Activated T-cell treated with anti-CD3 and anti-CD28 coated beads for 1 hour (primary cell): Measurements from ENCODE around the gene HTR1A.

ENCODE experiments used
- DNase-seq: peaks from one replicate; pipeline ENCODE4 v3.0.0-alpha.2; 2020; ENCODE audit warnings: low read depth

The HTR1A gene

DNA sequence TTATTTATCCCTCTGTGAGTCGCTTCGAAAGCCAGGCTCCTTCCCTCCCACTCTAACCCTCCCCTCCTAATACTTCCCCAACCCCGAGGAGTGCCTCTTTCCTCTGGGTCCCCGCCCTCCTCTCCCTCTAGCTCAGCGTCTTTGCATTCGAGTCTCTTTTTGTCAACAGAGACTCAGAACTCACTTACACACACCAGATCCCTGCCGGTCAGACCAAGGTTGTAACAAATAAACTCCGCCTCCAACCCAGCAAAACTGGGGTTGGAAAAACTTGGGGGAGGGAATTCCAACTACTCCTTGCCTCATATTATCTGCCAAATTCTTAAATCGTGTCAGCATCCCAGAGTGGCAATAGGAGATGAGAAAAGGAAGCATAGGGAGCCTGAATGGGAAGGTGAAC is at the start of gene HTR1A:
HTR1A (minus strand) TSS at position 167 of the 400 bp plus-strand sequence. CDS start 726 bp downstream, outside the sequence.
- DNase-seq, result no peak

DNA sequence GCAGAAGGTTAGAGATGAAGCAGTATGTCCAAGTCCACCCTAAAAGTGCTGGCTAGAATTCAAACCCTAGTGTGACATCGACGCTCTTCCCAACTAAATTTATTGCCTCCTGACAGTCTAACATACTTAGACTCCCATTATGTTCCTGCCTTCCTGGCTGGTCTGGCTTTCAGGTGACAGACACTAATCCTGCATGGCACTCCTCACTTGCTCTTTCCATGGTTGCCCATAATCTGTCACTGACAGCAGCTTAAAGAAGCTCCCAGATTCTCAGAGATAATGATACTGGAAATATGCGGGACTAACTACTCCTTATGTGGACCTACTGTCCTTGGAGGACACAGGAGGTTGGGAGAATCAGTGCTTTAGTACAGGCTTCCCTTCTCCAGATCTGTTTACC is 41.7 kb upstream of the HTR1A start:
- DNase-seq, result no peak

DNA sequence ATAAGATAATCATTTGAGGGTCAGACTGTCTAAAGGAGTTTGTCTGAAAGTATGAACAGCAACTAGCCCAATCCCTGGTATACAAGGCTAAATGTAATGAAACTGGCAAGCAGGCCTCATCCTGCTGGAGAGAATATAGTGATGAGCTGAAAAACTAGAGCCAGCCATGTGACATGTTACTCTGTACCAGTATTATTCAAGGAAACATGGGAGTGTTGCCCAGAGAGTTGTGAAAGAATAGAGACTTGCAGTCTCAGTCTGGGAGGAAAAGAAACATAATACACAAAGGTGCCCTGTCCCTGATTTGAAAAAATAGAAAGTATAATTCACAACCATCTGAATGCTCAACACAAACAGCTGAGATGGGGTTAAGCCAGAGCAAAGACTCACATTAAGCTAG is 37.9 kb upstream of the HTR1A start:
- no peak for DNase-seq

DNA sequence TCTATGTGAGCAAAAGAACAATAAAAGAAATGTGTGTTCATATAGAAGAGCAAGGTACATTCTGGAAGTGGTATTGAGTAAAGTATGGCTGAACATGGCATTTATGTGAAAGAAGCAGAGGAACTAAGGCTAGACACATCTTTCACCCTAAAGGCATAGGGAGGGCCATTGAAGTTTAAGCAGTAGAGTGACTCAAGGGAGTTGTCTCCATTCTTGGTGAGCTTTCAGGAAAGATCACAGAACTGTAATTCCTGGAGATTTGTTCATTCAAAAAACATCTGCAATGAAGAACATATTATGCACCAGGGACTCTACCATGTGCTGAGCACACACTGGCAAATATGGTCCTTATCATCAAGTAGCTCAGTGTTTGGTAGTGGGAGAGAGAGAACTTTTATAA is 24.8 kb upstream of the HTR1A start:
- DNase-seq, result no peak

DNA sequence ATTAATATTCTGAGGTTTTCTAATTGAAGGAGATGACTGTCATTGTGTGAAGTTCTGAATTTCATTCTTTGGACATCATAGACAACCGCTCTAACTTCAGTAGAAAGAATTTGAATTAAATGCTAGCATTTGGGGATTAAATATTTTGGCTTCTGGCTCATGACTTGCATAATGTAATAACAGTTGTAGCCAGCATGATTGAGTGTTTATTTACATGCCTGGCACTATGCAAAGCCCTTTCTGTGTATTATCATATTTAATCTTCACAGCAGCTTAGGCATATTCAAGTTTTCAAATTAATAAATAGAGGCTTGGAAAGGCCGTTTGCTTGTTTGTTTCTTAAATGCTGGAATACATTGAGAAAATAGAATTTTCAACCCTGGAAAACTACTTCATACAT is 19.6 kb upstream of the HTR1A start:
- no peak for DNase-seq

DNA sequence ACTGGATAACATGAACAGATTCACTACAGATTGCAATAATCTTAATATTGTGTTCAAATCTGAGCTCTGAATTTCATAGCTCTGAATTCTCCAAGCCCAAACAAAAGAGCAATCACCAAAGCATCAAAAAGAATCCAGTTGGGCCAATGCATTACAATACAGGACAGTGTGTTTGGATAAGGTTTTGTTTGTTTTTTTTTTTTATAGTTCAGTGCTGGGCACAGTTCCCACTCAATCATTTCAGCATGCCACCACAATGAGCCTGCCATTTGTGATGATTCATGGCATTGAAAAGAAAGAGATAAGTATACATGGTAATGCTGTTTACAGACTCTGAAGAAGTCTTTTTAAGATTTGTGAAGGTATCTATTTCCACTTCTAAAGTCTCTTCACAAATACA is 1.7 kb upstream of the HTR1A start:
- DNase-seq, result no peak

DNA sequence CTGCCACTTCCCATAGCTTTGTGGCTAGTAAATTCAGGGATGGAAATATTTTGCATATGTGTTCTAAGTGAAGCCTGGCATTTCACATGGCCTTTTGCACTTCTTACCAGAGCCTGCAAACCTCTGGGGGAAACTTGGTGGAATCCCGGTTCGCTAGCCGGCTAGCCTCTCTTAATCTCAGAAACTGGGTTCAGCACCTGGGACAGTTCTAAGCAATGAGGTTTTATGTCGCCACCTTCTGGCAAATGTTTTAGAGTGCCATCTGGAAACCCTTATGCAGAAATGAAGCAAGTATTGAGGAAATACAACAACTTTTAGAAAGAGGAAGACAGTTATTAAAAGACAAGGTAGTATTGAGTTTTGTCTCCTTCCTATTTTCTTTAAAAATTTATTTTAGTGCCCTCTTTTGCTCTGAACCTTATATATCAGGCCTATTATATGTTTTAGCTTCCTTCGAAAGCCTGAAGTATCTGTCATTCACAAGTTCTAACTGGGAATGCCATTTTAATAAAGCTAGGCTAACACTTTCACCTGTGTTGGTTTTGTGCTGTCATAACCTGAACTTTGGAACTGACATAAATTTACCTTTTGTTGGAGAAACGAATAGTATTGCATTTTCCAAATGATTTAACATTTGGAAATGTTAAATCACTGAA is 963 bp upstream of the HTR1A start:
- no peak for DNase-seq

DNA sequence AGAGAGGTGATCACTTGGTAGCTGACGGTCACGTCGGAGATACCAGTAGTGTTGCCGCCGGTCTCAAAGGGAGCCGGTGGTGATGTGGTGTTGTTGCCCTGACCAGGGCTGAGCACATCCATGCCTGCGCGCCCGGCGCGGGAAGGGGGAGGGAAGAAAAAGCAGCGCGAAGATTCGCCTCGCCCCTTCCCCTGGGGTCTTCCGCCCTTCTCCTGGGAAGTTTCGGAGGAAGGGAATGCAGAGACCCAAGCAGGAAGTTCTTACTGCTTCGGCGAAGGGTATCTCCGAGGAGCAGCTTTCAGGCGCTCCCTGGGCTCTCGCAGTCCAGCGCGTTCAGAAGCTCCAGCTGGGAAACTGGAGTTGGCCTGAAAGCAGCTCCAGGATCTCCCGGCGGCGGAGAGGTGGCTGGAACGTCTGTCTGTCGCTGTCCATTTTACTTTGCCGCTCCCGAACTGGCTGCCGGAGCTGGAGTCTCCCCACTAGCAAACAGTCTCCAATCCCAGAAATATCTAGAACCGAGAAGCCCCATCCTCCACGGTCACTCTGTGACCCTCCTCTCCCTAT is 565 bp downstream of the HTR1A start:
- DNase-seq, result no peak

DNA sequence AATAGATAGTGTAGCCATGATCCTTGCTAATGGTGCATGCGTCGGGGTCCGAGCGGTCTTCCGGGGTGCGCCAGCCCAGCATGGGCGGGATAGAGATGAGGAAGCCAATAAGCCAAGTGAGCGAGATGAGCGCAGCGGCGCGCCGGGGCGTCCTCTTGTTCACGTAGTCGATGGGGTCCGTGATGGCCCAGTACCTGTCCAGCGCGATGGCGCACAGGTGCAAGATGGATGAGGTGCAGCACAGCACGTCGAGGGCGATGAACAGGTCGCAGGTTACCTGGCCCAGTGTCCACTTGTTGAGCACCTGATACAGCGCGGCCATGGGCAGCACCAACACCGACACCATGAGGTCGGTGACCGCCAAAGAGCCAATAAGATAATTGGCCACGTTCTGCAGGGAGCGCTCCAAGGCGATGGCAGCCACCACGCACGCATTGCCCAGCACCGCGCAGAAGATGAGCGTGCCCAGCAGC is 1.1 kb downstream of the HTR1A start:
- DNase-seq, result no peak

DNA sequence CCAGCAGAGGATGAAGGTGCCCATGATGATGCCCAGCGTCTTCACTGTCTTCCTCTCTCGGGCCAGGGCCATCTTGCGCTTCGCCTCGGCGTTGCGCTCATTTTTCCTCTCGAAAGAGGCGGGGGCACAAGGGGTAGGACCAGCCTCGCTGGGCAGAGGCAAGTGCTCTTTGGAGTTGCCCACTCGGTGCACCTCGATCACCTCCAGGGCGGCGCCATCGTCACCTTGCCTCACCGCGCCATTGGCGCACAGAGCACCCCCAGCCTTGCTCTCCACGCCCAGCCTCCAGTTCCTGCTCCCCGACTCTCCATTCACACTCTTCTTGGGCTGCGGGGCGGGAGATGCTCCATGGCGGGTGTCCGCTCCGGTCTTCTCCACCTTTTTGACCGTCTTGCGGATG is 1.6 kb downstream of the HTR1A start:
- DNase-seq, result no peak

DNA sequence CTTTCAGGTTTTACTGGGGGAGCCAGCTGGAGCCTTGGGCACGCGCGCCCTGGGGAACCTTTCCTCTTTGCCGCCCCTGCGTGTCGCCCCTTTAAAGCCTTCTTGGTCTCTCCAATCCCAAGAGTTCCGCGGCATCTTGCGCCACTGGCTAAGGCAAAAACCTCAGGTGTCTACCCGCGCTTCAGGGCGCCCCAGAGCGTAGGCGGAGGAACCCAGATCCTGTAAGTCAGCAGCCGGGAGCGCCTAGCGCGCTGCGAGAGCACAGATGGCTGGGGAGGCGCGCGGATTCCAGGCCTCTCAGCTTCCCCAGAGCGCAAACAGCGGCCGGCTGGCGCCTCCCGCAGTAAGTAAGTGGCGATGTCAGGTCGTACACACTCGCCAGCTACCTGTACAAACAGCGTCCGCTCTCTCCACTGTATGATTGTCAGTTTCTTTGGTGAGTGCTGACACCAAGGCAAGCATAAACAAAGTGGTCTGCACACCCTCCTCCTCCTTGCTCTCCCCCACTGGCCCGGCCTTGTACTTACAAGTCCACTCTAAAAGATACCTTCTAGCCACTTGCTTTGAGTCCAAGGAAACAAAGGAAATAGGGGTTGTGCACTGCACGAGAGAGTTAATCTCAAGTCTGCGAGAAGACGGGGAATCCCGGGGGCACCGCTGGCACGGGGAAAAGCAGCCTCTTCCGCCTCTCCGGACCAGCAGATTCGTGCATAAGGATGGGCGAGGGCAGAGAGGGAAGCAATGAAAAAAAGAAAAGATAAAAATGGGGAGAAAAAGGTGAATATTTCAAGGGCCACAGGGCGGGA is 2.9 kb downstream of the HTR1A start:
- DNase-seq, result no peak

DNA sequence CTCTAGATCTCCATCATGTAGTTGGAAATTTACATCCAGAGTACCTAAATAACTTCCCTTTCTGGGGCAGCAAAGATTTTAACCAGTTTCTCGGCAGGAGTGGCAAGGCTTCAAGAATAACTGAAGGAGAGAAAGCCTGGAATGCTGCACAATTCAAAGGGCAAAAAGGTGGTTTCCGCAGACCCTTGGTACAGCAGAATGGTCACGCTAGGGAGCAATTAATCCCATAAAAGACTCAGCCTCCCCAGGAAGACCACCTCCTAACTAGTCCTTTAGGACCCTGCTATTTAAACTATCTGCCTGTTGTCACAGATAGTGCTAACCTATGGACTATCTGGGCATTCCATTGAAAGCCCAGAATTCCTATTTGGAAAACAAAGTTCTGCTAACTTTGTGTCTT is 3.6 kb downstream of the HTR1A start:
- no peak for DNase-seq

DNA sequence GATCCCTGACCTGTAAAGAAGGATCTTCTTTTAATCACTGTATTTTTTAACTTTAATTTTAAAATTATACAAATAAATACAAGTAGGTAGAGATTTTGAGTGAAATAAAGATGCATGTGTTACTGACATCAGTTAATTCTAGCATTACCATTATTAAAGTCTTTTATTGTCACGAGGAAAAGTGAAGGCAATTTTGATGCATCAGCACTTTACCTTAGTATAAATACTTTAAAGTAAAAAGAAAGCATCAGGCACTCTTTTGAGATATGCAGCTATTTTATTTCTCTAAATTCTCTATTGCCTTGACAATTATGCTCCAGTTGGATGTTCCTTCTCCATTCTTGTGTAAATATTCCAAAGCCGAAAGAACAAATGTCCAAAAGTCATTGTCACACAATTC is 4.6 kb downstream of the HTR1A start:
- no peak for DNase-seq

DNA sequence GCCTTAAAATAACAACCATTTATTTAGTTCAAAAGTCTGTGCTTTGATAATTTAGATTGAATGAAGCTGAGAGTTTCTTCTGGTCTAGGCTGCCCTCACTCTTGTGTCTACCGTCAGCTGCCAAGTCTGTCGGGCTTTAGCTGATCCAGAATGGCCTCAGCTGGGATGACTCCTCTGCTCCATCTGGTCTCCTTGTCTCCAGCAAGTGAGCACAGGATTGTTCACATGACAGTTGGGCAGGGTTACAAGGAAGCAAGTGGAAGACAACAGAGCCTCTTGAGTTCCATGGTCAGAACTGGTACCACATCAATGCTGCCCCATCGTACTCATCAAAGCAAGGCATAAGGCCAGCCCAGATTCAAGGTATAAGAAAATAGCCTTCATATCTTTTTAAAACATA is 9.0 kb downstream of the HTR1A start:
- no peak for DNase-seq

DNA sequence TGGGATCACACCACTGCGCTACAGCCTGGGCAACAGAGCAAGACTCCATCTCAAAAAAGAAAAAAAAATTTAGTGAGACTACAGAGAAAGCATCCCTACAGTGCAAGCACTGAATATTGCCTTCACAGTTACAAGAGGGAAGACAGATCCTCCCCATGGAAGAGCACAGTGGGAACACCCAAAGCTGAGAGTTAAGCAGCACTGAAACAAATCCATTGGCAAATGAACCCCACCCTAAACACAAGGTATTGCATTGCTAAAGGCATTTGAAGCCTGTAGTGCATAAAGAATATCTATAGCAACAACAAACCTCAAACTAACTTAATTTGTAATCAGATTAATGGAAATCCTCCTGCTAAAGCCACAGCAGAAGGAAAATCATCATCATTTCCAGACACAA is 27.1 kb downstream of the HTR1A start:
- no peak for DNase-seq

DNA sequence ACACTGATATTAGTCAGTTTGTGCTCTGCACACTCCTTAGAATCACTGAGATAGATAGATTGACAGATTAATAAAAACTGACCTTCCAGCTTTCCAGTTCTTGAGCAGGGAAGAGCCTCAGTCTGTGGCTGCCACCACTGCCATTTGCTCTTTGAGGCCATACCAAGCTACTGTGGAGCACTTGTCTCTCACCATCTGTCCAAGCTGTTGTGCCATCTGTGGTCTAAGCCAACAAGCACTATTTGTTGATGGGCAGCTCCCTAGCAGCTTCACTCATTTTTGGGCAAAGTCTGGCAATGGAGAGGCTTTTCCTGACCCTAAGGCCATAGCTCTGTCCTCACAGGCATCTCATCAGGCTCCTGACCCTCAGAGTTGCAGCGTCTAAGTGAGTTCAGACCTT is 30.4 kb downstream of the HTR1A start:
- no peak for DNase-seq

DNA sequence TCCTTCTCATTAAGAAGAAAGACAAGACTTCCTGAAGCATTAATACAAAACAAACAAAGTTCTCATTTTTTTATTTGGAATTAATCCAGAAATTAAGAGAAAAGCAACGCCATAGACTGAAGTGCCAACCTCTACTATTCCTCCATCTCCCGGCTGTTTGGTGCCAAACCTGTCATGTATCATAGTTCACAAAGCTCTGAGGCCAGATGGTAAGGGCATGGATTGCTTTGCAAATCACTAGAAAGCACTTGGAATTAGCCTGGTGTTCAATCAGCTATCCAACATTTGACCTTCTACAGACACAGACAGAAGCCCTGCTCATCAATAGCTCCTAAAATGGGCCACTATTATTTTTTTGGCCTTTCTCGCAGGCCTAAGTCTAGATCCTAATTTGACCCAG is 33.8 kb downstream of the HTR1A start:
- DNase-seq, result no peak

DNA sequence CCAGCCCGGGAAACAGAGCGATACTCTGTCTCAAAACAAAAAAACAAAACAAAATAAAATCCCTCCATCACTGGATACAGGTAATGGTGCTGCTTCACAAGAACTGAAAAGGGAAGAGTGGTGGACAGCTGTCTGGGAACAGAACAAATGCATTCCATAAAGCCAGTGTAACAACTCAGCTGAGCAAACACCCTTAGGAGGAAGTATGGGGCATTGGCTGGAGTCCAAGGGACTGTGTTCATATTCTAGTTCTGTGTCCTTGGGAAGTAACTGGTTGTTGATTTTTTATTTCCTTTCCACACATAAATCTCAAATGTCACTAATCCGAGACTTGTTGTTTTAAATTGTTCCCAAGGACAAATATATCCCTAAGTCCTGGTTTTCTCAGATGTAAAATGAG is 38.3 kb downstream of the HTR1A start:
- no peak for DNase-seq

DNA sequence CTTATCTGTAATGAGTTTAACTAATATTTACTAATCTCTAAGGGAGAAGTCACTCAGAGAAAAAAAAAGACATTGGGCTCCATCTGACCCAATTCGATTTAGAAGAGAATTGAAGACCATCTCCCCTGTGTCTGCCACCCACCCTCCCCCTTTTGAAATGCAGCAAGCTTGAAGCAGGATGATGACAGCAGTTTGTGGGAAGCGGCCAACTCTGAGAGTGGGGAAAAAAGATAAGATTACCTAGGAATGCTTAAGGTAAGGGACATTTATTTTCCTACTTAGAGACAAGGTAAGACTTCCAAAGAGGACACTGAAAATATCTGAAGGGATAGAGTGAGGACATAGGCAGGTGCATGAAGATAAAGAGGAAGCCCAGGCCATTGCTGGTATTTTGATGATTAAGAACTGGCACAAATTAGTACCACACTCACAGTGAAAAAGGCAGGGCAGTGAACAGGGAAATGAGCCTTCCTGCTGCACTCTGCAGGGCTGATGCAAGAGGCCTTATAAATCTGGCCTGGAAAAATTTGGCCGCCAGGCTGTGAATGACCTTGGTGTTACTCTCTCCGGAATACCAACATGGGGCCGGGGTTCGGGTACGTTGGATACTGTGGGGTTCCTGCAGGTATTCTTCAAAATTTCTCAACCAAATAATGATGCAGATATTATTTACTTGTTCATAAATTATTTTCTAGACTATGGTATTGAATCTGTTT is 42.3 kb downstream of the HTR1A start:
- no peak for DNase-seq

DNA sequence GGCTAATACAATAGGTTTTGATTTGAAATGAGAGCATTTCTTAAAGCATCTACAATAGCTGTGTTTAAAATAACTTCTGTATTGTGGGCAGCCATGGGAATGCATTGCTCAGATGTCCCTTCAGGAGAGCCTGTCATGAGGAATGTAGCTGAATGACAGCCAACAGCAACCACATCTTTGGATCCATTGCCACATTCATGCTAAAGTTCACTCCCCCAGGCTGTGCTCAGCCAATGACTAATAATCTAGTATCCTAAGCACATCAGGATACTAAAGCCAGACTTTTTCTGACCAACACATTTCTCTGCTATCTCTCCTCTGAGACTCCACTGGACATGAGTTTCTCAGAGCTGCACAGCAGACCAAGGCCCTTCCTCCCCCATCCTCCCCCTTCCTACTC is 45.5 kb downstream of the HTR1A start:
- DNase-seq, result no peak

DNA sequence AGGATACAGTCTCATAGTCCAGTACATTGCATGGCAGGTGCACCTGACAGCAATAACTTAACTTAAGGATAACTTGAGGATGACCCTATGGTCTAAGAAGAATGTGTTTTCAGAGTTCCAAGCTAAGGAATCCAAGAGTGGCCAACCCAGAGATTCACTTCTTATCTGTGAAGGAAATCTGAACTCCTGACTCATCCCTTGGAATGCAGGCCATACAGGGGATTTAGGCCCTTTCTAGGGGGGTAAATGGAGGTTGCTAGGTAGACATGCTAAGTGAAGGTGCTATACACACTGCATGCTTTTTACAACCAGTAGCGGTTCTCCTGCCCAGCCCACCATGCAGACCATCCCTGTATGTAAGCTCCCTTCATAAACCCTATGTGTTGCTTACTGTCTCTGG is 50.4 kb downstream of the HTR1A start:
- no peak for DNase-seq
